ENCODE data around the gene ACSF3.

Gene ACSF3

DNA sequence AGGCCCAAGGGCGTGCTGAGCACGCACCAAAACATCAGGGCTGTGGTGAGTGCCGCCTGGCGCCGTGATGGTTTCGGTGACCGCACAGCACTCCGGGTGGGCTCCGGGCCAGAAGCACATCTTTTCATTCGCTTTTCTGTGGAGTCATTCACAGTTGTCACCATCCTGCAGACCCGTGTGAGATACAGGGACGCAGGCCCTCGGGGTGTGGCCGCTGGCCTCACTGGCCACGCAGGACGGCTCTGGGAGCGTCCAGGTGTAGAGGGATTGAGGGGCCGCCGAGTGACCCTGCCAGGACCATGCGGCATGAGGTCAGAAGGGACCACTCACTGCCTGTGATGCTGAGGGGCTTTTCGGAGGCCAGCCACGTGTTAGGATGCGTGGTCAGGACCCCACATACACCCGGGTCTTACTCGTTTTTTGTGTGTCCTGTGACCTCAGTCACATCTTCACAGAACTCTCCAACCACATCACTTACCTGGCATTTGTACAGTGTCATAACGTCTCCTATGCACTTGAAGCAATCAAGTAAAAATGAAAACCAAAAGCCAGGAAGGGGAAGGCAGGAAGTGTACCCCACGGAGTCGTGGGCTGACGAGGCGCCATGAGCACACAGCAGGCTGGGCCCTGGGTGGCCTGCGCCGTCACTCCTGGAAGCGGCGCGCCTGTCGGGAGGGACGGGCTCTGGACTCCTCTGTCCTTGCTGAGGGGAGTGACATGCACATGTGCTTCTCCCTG is 7.8 kb downstream of the ACSF3 start:
- Mint-ChIP-seq H3K27ac (no peak overlapping the region), H3K9me3 (no peaks in the 10 kb centered on the region), H3K4me3 (no peak overlapping the region), H3K27me3 (no peaks in the 10 kb centered on the region), H3K4me1 (ENCODE audit: low read depth) (peaks cover 54% of the 10 kb centered on the region), H3K36me3 (ENCODE audit: low read depth) (peaks cover 95% of the 10 kb centered on the region)
- intact Hi-C loops (cut with micrococcal nuclease): no loop called here

- H3K4me3 Mint-ChIP-seq: no peak overlapping the region
- peaks cover 49% of the 10 kb centered on the region for H3K4me1 Mint-ChIP-seq (ENCODE audit: low read depth)
- H3K9me3 Mint-ChIP-seq: no peaks in the 10 kb centered on the region
- no peak overlapping the region for H3K27ac Mint-ChIP-seq
- H3K27me3 Mint-ChIP-seq: no peaks in the 10 kb centered on the region
- intact Hi-C loops (cut with micrococcal nuclease): no loop called here
- H3K36me3 Mint-ChIP-seq (ENCODE audit: low read depth): peaks cover 95% of the 10 kb centered on the region
Observed at GRCh38 chr16:89102041-89102471, 8.4 kb downstream of the ACSF3 start.

DNA sequence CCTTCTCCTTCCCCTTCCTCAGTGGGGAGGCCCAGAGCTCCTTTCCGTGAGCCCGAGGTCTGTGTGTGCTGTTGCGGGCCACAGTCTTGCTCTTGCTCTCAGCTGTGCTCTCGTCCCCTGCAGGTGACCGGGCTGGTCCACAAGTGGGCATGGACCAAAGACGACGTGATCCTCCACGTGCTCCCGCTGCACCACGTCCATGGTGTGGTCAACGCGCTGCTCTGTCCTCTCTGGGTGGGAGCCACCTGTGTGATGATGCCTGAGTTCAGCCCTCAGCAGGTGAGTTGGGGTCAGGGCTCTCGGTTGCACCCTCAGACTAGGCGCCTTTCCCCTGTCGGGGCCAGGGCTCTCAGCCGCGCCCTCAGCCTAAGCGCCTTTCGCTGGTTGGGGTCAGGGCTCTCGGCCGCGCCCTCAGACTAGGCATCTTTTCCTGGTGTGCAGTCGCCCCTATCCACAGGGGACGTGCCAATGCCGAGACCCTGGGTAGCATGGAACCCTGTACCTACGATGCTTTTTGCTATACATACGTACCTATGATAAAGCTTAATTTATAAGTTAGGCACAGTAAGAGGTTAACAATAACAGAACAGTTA is 8.9 kb downstream of the ACSF3 start:
- intact Hi-C loops (cut with micrococcal nuclease): no loop called here
- Mint-ChIP-seq H3K27ac (no peak overlapping the region), H3K36me3 (ENCODE audit: low read depth) (peaks cover 95% of the 10 kb centered on the region), H3K27me3 (no peaks in the 10 kb centered on the region), H3K9me3 (peaks cover 4% of the 10 kb centered on the region), H3K4me3 (no peak overlapping the region), H3K4me1 (ENCODE audit: low read depth) (peaks cover 48% of the 10 kb centered on the region)

- Mint-ChIP-seq H3K9me3 (peaks cover 7% of the 10 kb centered on the region), H3K27ac (no peak overlapping the region), H3K36me3 (ENCODE audit: low read depth) (peaks cover 97% of the 10 kb centered on the region), H3K4me3 (no peak overlapping the region), H3K4me1 (ENCODE audit: low read depth) (peaks cover 42% of the 10 kb centered on the region), H3K27me3 (no peaks in the 10 kb centered on the region)
- intact Hi-C loops (cut with micrococcal nuclease): no loop called here
Observed at GRCh38 chr16:89103156-89103555, 9.5 kb downstream of the ACSF3 start.

DNA sequence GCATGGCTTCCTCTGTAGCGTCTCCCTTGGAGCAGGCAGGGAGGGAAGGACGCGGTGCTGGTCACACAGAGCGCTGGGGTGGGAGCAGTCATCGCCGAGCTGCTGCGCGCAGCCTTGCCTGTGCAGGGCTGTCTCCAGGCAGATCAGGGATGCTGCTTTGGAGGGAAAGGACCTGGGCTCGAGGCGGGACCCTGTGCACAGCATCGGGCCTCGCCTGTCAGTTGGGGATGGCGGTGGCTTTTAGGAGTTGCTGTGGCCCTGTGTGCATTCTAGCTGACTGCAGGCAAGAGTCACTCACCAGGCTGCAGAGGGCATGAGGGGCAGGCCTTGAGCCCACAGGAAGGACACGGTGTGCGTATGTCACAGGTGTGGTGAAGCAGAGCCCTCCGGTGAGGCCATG is 10.1 kb downstream of the ACSF3 start:
- Mint-ChIP-seq H3K4me3 (no peak overlapping the region), H3K27ac (no peak overlapping the region), H3K36me3 (ENCODE audit: low read depth) (peaks cover 99% of the 10 kb centered on the region), H3K4me1 (ENCODE audit: low read depth) (peaks cover 36% of the 10 kb centered on the region), H3K27me3 (no peaks in the 10 kb centered on the region), H3K9me3 (peaks cover 7% of the 10 kb centered on the region)
- intact Hi-C loops (cut with micrococcal nuclease): no loop called here

GRCh38 chr16:89104303-89104702 is 10.7 kb downstream of the ACSF3 start:
- Mint-ChIP-seq H3K36me3 (ENCODE audit: low read depth) (peaks cover 94% of the 10 kb centered on the region), H3K4me1 (ENCODE audit: low read depth) (peaks cover 31% of the 10 kb centered on the region), H3K4me3 (no peak overlapping the region), H3K9me3 (peaks cover 7% of the 10 kb centered on the region), H3K27me3 (no peaks in the 10 kb centered on the region), H3K27ac (no peak overlapping the region)
- intact Hi-C loops (cut with micrococcal nuclease): no loop called here

DNA sequence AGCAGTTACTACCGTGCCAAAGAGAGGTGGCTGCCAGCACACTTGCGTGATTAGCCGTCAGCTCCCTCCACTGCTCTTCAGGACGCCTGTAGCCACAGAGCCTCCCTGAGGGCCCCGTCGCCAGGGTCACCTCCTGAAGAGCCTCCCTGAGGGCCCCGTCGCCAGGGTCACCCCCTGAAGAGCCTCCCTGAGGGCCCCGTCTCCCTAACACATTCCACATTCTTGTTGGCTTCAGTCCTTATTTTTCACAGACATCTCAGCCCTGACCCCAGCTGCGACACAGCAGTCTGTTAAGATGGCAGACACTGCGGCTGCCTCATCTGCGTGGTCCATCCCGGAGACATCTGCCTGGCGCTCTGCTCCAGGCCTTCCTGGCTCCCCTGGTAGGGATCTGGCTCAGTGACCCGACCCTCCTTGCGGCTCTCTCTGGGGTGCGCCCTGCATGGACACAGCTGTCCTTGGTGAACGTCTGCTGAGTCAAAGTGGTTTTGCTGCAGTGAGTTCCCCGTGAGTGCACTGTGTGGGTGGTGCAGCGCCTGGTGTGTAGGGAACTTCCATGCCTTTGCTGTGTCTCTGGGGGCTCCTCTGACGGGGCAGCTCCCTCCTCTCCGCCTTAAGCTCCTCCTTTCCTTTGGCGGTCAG is 11.4 kb downstream of the ACSF3 start:
- Mint-ChIP-seq H3K9me3 (peaks cover 7% of the 10 kb centered on the region), H3K4me1 (ENCODE audit: low read depth) (peaks cover 23% of the 10 kb centered on the region), H3K27ac (peak overlapping the region; percentile 64), H3K36me3 (ENCODE audit: low read depth) (peaks cover 87% of the 10 kb centered on the region), H3K27me3 (no peaks in the 10 kb centered on the region), H3K4me3 (no peak overlapping the region)
- intact Hi-C loops (cut with micrococcal nuclease): no loop called here

- Mint-ChIP-seq H3K4me1 (ENCODE audit: low read depth) (peaks cover 21% of the 10 kb centered on the region), H3K9me3 (peaks cover 7% of the 10 kb centered on the region), H3K27me3 (no peaks in the 10 kb centered on the region), H3K4me3 (no peak overlapping the region), H3K27ac (peak overlapping the region; percentile 64), H3K36me3 (ENCODE audit: low read depth) (peaks cover 80% of the 10 kb centered on the region)
- intact Hi-C loops (cut with micrococcal nuclease): no loop called here
Observed at GRCh38 chr16:89105599-89106151, 12.0 kb downstream of the ACSF3 start.

DNA sequence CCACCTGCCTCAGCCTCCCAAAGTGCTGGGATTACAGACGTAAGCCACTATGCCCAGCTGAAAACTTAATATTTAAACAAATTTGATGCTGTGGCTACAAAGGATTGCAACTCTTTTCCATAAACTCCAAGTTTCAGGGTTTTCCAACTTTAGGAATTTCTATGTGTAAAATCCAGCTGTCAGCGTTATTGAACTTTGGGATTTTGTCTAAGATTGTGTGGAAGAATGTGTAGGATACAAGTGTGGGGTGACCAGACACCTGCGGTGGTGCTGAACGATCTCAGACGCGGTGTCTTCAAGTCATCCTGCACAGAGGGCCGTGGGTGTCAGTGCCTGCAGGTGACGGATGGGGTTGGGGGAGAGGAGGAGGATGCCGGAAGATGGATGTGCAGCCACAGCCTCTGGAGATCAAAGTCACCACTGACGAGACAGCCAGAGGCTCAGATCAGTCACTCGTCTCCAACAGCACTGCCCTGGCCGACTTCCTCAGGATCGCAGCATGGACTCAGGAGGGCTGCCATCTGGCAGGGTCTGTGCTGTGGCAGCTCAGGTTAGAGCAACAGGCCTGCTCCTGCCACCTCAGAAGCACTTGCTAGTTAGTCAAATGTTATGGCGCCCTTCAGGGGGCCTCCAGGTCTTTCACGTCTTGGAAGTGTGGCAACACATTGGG is 13.0 kb downstream of the ACSF3 start:
- intact Hi-C loops (cut with micrococcal nuclease): no loop called here
- no peak overlapping the region for H3K4me3 Mint-ChIP-seq
- peaks cover 7% of the 10 kb centered on the region for H3K9me3 Mint-ChIP-seq
- H3K27me3 Mint-ChIP-seq: no peaks in the 10 kb centered on the region
- peaks cover 70% of the 10 kb centered on the region for H3K36me3 Mint-ChIP-seq (ENCODE audit: low read depth)
- H3K27ac Mint-ChIP-seq: no peak overlapping the region
- H3K4me1 Mint-ChIP-seq (ENCODE audit: low read depth): peaks cover 21% of the 10 kb centered on the region

DNA sequence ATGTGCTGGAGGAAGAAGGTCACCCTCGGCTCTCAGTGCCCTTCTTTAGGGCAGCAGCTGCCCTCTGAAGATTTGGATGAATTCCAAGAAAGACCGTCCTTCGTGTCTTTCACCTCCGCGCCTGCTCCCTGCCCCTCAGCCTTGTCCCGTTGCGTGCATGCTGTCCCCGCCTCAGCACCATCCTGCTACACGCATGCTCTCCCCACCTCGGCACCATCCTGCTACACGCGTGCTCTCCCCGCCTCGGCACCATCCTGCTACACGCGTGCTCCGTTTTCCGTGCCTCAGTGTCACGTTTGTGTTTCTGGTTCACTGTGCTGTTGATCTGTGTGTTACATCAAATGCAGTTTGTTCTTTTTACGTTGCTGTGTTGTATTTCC is 13.5 kb downstream of the ACSF3 start:
- no peaks in the 10 kb centered on the region for H3K27me3 Mint-ChIP-seq
- intact Hi-C loops (cut with micrococcal nuclease): no loop called here
- peaks cover 7% of the 10 kb centered on the region for H3K9me3 Mint-ChIP-seq
- H3K4me1 Mint-ChIP-seq (ENCODE audit: low read depth): peaks cover 21% of the 10 kb centered on the region
- H3K4me3 Mint-ChIP-seq: no peak overlapping the region
- peaks cover 65% of the 10 kb centered on the region for H3K36me3 Mint-ChIP-seq (ENCODE audit: low read depth)
- H3K27ac Mint-ChIP-seq: no peak overlapping the region

GRCh38 chr16:89108416-89108815 is 14.8 kb downstream of the ACSF3 start:
- intact Hi-C loops (cut with micrococcal nuclease): no loop called here
- H3K36me3 Mint-ChIP-seq (ENCODE audit: low read depth): peaks cover 53% of the 10 kb centered on the region

GRCh38 chr16:89110641-89111040 is 17.0 kb downstream of the ACSF3 start:
- no peak overlapping the region for H3K27ac Mint-ChIP-seq
- intact Hi-C loops (cut with micrococcal nuclease): loop anchor here (10.0 kb wide), 2 partner anchors 136 to 166 kb away; partner anchors contain the start of gene CBFA2T3
- no peak overlapping the region for H3K4me3 Mint-ChIP-seq
- peaks cover 47% of the 10 kb centered on the region for H3K36me3 Mint-ChIP-seq (ENCODE audit: low read depth)
- no peaks in the 10 kb centered on the region for H3K27me3 Mint-ChIP-seq
- H3K4me1 Mint-ChIP-seq (ENCODE audit: low read depth): peaks cover 26% of the 10 kb centered on the region
- peaks cover 7% of the 10 kb centered on the region for H3K9me3 Mint-ChIP-seq

More at GRCh38 chr16:89108416-89108815, 14.8 kb downstream of the ACSF3 start:
- no peak overlapping the region for H3K27ac Mint-ChIP-seq
- peaks cover 21% of the 10 kb centered on the region for H3K4me1 Mint-ChIP-seq (ENCODE audit: low read depth)
- H3K4me3 Mint-ChIP-seq: no peak overlapping the region
- peaks cover 7% of the 10 kb centered on the region for H3K9me3 Mint-ChIP-seq
- no peaks in the 10 kb centered on the region for H3K27me3 Mint-ChIP-seq

DNA sequence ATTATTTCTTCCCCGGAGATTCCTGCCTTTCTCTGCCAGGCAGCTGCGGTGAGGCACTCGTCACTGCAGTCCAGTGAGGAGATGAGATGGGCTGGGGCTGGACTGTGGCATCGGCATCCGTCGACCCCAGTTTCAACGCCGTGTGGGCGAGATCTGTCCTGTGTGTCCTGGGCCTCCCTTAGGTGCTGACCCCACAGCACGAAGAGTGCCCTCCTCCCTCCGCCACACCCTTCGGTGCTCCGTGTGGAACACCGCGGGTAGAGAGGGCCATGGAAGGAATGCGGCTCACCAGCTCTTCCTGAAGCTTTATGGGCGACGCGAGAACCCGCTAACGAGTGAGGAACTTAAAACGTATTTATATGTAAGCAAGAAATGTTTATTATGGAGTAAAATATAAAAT is 17.6 kb downstream of the ACSF3 start:
- Mint-ChIP-seq H3K4me1 (ENCODE audit: low read depth) (peaks cover 30% of the 10 kb centered on the region), H3K4me3 (no peak overlapping the region), H3K27me3 (no peaks in the 10 kb centered on the region), H3K9me3 (peaks cover 7% of the 10 kb centered on the region), H3K27ac (no peak overlapping the region), H3K36me3 (ENCODE audit: low read depth) (peaks cover 45% of the 10 kb centered on the region)
- intact Hi-C loops (cut with micrococcal nuclease): loop anchor here (10.0 kb wide), 2 partner anchors 136 to 166 kb away; partner anchors contain the start of gene CBFA2T3
